Testis (tissue), 5 donors: ENCODE measurements around the gene SOSTDC1. TPM values are rescaled to one million over a fixed set of nuclear protein-coding genes. Genes with fewer than 3 reads are reported as not detected.

Experiments used
- DNase-seq: peaks from one replicate; pipeline ENCODE4 v3.0.0-alpha.2; 2019
- H3K27ac ChIP-seq, 2 donors: fragments of 200-600 bp; sonication (generic); one replicate each; pipeline ENCODE4 v1.5.1; 2019
- H3K27me3 ChIP-seq: fragments of 200-600 bp; sonication (generic); one replicate; pipeline ENCODE4 v1.5.1; 2019
- H3K36me3 ChIP-seq: fragments of 200-600 bp; sonication (generic); one replicate; pipeline ENCODE4 v1.5.1; 2017; ENCODE audit warnings: low read depth; ENCODE audit errors: missing control alignments
- H3K4me1 ChIP-seq: fragments of 200-600 bp; sonication (generic); one replicate; pipeline ENCODE4 v1.5.1; 2019
- H3K4me3 ChIP-seq, 2 donors: fragments of 200-600 bp; sonication (generic); one replicate each; pipeline ENCODE4 v1.5.1; 2017 to 2019
- H3K9me3 ChIP-seq: fragments of 200-600 bp; sonication (generic); one replicate; pipeline ENCODE4 v1.5.1; 2017
- CTCF ChIP-seq, 3 experiments: fragments of 450-650 bp in 2 of 3; fragments of 200-600 bp in 1 of 3; sonication (generic) in 1 of 3; IDR thresholded peaks; one replicate each; pipeline ENCODE4 v1.5.1; 2016 to 2019; ENCODE audit warnings: antibody characterized with exemption in 3 of 3, mild to moderate bottlenecking in 2 of 3, moderate library complexity in 1 of 3
- POLR2A ChIP-seq: fragments of 450-650 bp; IDR thresholded peaks from one replicate; pipeline ENCODE4 v1.6.1; 2017; ENCODE audit warnings: antibody characterized with exemption, mild to moderate bottlenecking, moderate library complexity
- WGBS, 2 donors: methylation state at CpG; one replicate each; pipeline ENCODE4 v1.1.5; 2018; 5-methylcytosine and 5-hydroxymethylcytosine counted together
- intact Hi-C: fragments of 100-400 bp; cut with DNase I; formaldehyde crosslinking; loops from one replicate; pipeline ENCODE4 v1.15.1; 2023; ENCODE audit warnings: low total_unique reads
- long read RNA-seq, 2 donors: transcript quantifications; one replicate each; lab custom pipeline, GENCODE V29; 2026
- polyA plus RNA-seq: library from polyadenylated mRNA; stranded (reverse); fragments of 350-450 nt; fragmentation: Illumina TruSeq; extraction: RNeasy Lipid Tissue Mini Kit (QIAGEN cat#74804); gene quantifications from one replicate; pipeline ENCODE4 v1.2.3, GENCODE V29; 2014; ENCODE audit warnings: low read depth, low replicate concordance; ENCODE audit not compliant: insufficient read depth
- total RNA-seq, 2 donors: library from RNA; depleted of rRNA; stranded (reverse); fragments of >200 nt; gene quantifications; one replicate each; pipeline ENCODE4 v1.2.3, GENCODE V29; 2016

SOSTDC1 gene
- 1 to 10 TPM; 1.5 to 3.8 TPM for total RNA-seq
- polyA plus RNA-seq, result 5.1 TPM
- long read RNA-seq, donor 1, transcript SOSTDC1-201 (2 exons, 1,869 nt), result major isoform, 18 of 18 reads
- long read RNA-seq, donor 1, partial matches to known transcripts, result 0 of 18 reads
- long read RNA-seq, donor 1, other reads (novel, unspliced or antisense), result 0 of 18 reads
- long read RNA-seq, donor 2, partial matches to known transcripts, result 0 of 4 reads
- long read RNA-seq, donor 2, other reads (novel, unspliced or antisense), result 0 of 4 reads

GRCh38 chr7:16465469-16466361 lies at the start of gene SOSTDC1:
Gene SOSTDC1 (minus strand): TSS chr7:16465738. CDS start chr7:16465668, 70 bp downstream.
- TF ChIP-seq POLR2A (no peak), CTCF (IDR thresholded peaks at IDR 0.05) (no peak)
- intact Hi-C loops, result no loop called here
- no peak within 1 kb of the TSS for H3K4me3 ChIP-seq
- DNase-seq, result no peak
- WGBS, 2 donors, result 21 to 32% methylated on average over 10 of the region's 10 CpGs
- no peaks in the 10 kb centered on the region for H3K27me3 ChIP-seq
- no peak within 1 kb of the TSS for H3K27ac ChIP-seq
- no peaks in the 10 kb centered on the region for H3K4me1 ChIP-seq
- H3K36me3 ChIP-seq, result no peaks in the 10 kb centered on the region
- H3K9me3 ChIP-seq, result no peaks in the 10 kb centered on the region

- Histone ChIP-seq H3K27ac (no peak overlapping the region), H3K36me3 (no peaks in the 10 kb centered on the region), H3K9me3 (no peaks in the 10 kb centered on the region), H3K27me3 (no peaks in the 10 kb centered on the region), H3K4me1 (no peaks in the 10 kb centered on the region), H3K4me3 (no peak overlapping the region)
- intact Hi-C loops, result no loop called here
- no peak for DNase-seq
- TF ChIP-seq CTCF (IDR thresholded peaks at IDR 0.05) (no peak), POLR2A (no peak)
Observed at GRCh38 chr7:16514729-16515128, 49.2 kb upstream of the SOSTDC1 start.

- TF ChIP-seq POLR2A, result no peak
- no peak for TF ChIP-seq CTCF (IDR thresholded peaks at IDR 0.05)
- H3K27me3 ChIP-seq, result no peaks in the 10 kb centered on the region
Observed at GRCh38 chr7:16514271-16514670, 48.7 kb upstream of the SOSTDC1 start.

GRCh38 chr7:16512097-16512496 lies 46.6 kb upstream of the SOSTDC1 start:
- no peak for DNase-seq
- Histone ChIP-seq H3K4me1 (no peaks in the 10 kb centered on the region), H3K36me3 (no peaks in the 10 kb centered on the region), H3K27me3 (no peaks in the 10 kb centered on the region), H3K9me3 (no peaks in the 10 kb centered on the region), H3K27ac (no peak overlapping the region), H3K4me3 (no peak overlapping the region)
- 84 to 94% methylated on average over 7 of the region's 7 CpGs for WGBS, 2 donors
- no peak for TF ChIP-seq CTCF (IDR thresholded peaks at IDR 0.05)
- no peak for TF ChIP-seq POLR2A
- intact Hi-C loops, result no loop called here

More at GRCh38 chr7:16514271-16514670, 48.7 kb upstream of the SOSTDC1 start:
- Histone ChIP-seq H3K9me3 (no peaks in the 10 kb centered on the region), H3K36me3 (no peaks in the 10 kb centered on the region), H3K4me1 (no peaks in the 10 kb centered on the region), H3K4me3 (no peak overlapping the region), H3K27ac (no peak overlapping the region)
- intact Hi-C loops, result no loop called here
- DNase-seq, result no peak
- 54 to 76% methylated on average over 1 of the region's 1 CpG for WGBS, 2 donors
